NB4 (cell line): ENCODE data around the gene KLRC3.

ENCODE experiments used
- DNase-seq: peaks from one replicate; pipeline ENCODE4 v3.0.0; 2010; ENCODE audit warnings: low read depth
- H3K4me3 ChIP-seq: one replicate; pipeline ENCODE4 v1.5.1; 2011; ENCODE audit warnings: mild to moderate bottlenecking, low read depth, low read length, moderate library complexity
- CTCF ChIP-seq: IDR thresholded peaks from one replicate; pipeline ENCODE4 v1.5.1; 2012; ENCODE audit warnings: low read depth, low read length
- MAX ChIP-seq: IDR thresholded peaks from 2 replicates; pipeline ENCODE4 v1.6.1; 2011; ENCODE audit warnings: low read depth, low read length
- MYC ChIP-seq: IDR thresholded peaks from 2 replicates; pipeline ENCODE4 v1.6.1; 2011; ENCODE audit warnings: low read depth, low read length
- POLR2A ChIP-seq: IDR thresholded peaks from 2 replicates; pipeline ENCODE4 v1.6.1; 2011; ENCODE audit warnings: mild to moderate bottlenecking; ENCODE audit not compliant: insufficient read length; ENCODE audit errors: extremely low read depth

Gene KLRC3

GRCh38 chr12:10366875-10367274 is 53.5 kb downstream of the KLRC3 start:
- peak; percentile 74 for DNase-seq
- no peak for TF ChIP-seq POLR2A
- TF ChIP-seq CTCF = peak; percentile 48
- H3K4me3 ChIP-seq = no peak overlapping the region

- peak; percentile 25 for DNase-seq
- TF ChIP-seq POLR2A = no peak
- TF ChIP-seq MAX = no peak
- TF ChIP-seq CTCF = no peak
- TF ChIP-seq MYC = no peak
- H3K4me3 ChIP-seq = peak overlapping the region; percentile 83
Observed at GRCh38 chr12:10365696-10366405, 54.5 kb downstream of the KLRC3 start.

GRCh38 chr12:10364815-10365622 is 55.4 kb downstream of the KLRC3 start:
- H3K4me3 ChIP-seq = peak overlapping the region; percentile 83
- no peak for TF ChIP-seq POLR2A
- no peak for TF ChIP-seq MYC
- no peak for TF ChIP-seq CTCF
- no peak for TF ChIP-seq MAX
- peak; percentile 83 for DNase-seq

- TF ChIP-seq MYC = no peak
- 0 out of 2 replicates have a peak, but pooled peaks have one; percentile 17 for TF ChIP-seq MAX
- peak; percentile 29 for TF ChIP-seq POLR2A
- no peak for TF ChIP-seq CTCF
- peak; percentile 60 for DNase-seq
- peak overlapping the region; percentile 83 for H3K4me3 ChIP-seq
Observed at GRCh38 chr12:10363914-10364814, 56.2 kb downstream of the KLRC3 start.

GRCh38 chr12:10363658-10363913 is 56.8 kb downstream of the KLRC3 start:
- TF ChIP-seq CTCF = no peak
- no peak for TF ChIP-seq MYC
- TF ChIP-seq POLR2A = no peak
- TF ChIP-seq MAX = no peak
- H3K4me3 ChIP-seq = peak overlapping the region; percentile 83
- no peak for DNase-seq
